Neural cell (in vitro differentiated cells): ENCODE results near the gene GEMIN5.

Source experiments
- CTCF ChIP-seq: fragments of 450-650 bp; IDR thresholded peaks from 2 replicates; pipeline ENCODE4 v1.5.1; 2014; ENCODE audit warnings: antibody characterized with exemption, mild to moderate bottlenecking, moderate library complexity; ENCODE audit not compliant: poor library complexity, severe bottlenecking
- EP300 ChIP-seq: fragments of 450-650 bp; conservative IDR thresholded peaks from 2 replicates; pipeline ENCODE4 v1.6.1; 2014; ENCODE audit warnings: antibody characterized with exemption, mild to moderate bottlenecking, moderate library complexity; ENCODE audit not compliant: poor library complexity, severe bottlenecking
- EZH2 ChIP-seq: fragments of 200-600, 300-800 bp; shearing (Covaris generic), sonication (generic); IDR thresholded peaks from 2 replicates; pipeline ENCODE4 v1.6.1; 2014; ENCODE audit warnings: antibody characterized with exemption, low read length, borderline replicate concordance, mild to moderate bottlenecking; ENCODE audit not compliant: insufficient read depth, poor library complexity, severe bottlenecking
- MXI1 ChIP-seq: fragments of 450-650 bp; conservative IDR thresholded peaks from 2 replicates; pipeline ENCODE4 v1.6.1; 2014; ENCODE audit warnings: antibody characterized with exemption, mild to moderate bottlenecking; ENCODE audit not compliant: poor library complexity, severe bottlenecking
- POLR2AphosphoS5 ChIP-seq: IDR thresholded peaks from 2 replicates; pipeline ENCODE4 v1.6.1; 2012
- RAD21 ChIP-seq: fragments of 450-650 bp; conservative IDR thresholded peaks from 2 replicates; pipeline ENCODE4 v1.6.1; 2014; ENCODE audit warnings: antibody characterized with exemption, mild to moderate bottlenecking, moderate library complexity
- REST ChIP-seq: IDR thresholded peaks from 2 replicates; pipeline ENCODE4 v1.6.1; 2012; ENCODE audit warnings: borderline replicate concordance
- SMC3 ChIP-seq: fragments of 450-650 bp; conservative IDR thresholded peaks from 2 replicates; pipeline ENCODE4 v1.6.1; 2014; ENCODE audit warnings: antibody characterized with exemption, mild to moderate bottlenecking, moderate library complexity; ENCODE audit not compliant: poor library complexity
- TAF1 ChIP-seq: IDR thresholded peaks from 2 replicates; pipeline ENCODE4 v1.6.1; 2012; ENCODE audit warnings: low read depth

DNA sequence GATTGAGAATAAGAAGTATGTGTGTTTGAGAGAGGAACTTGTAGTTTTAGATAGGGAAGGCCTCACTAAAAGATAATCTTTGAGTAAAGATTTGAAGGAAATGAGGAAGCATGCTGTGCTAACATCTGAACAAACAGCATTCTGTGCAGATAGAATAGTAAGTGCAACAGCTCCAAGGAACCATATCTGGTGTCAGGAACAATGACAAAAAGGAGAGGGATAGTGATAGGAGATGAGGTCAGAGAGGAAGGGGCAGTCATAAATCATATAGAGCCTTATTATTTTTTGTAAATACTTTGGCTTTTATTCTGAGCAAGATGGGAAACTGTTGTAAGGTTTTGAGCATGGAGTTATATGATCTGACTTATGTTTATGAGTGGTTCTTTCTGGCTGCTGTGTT lies 6.7 kb upstream of the GEMIN5 start:
- TF ChIP-seq MXI1 (no peak), EZH2 (no peak), CTCF (no peak), POLR2AphosphoS5 (no peak), TAF1 (no peak), EP300 (no peak), SMC3 (no peak), REST (no peak), RAD21 (no peak)
